Mucosa of descending colon (tissue), 3 donors: Measurements from ENCODE around the gene MAPT. TPM values are rescaled to one million over a fixed set of nuclear protein-coding genes. Genes with fewer than 3 reads are reported as not detected.
A peak's percentile ranks its signal among the peaks of the same experiment; 100 is the strongest.

ENCODE experiments used
- ATAC-seq: fragments of 200-7000 bp; cut with Tn5 transposase; one replicate; pipeline ENCODE4 v1.9.1; 2020; ENCODE audit warnings: mild to moderate bottlenecking, moderate library complexity
- DNase-seq, 3 donors: peaks; one replicate each; pipeline ENCODE4 v3.0.0-alpha.2; 2020
- H3K36me3 ChIP-seq: fragments of 200-600 bp; one replicate; pipeline ENCODE4 v1.8.0; 2021; ENCODE audit warnings: low read depth, mild to moderate bottlenecking
- H3K4me1 ChIP-seq: fragments of 200-600 bp; one replicate; pipeline ENCODE4 v1.8.0; 2021; ENCODE audit warnings: low read depth, mild to moderate bottlenecking
- H3K4me3 ChIP-seq: fragments of 200-600 bp; one replicate; pipeline ENCODE4 v1.8.0; 2021; ENCODE audit warnings: mild to moderate bottlenecking
- H3K9me3 ChIP-seq: fragments of 200-600 bp; one replicate; pipeline ENCODE4 v1.8.0; 2021; ENCODE audit warnings: mild to moderate bottlenecking
- intact Hi-C, 2 donors: fragments of 100-400 bp; cut with DNase I in 1 of 2; cut with micrococcal nuclease in 1 of 2; formaldehyde crosslinking; loops; one replicate each; pipeline versions ENCODE4 v1.11.0 to v1.11.1; 2022; cut with DNase I, micrococcal nuclease
- total RNA-seq, 3 donors: library from RNA; stranded (reverse); fragmentation: NEBNext Ultra II Directional in 2 of 3; extraction: Animal tissue kit (Norgen Biotek cat#: 25700) in 2 of 3; gene quantifications; one replicate each; pipeline versions ENCODE4 v1.2.1 to v1.2.4, GENCODE V29; 2021 to 2023
- TF ChIP-seq, protein P1 (sequence below): fragments of 200-600 bp; IDR thresholded peaks from one replicate; pipeline ENCODE4 v1.8.0; 2022; ENCODE audit warnings: antibody characterized with exemption, mild to moderate bottlenecking
- donor health status: DM: no; HTN: no; CAD: no; lungs with moderate emphysema.
- donor health status: DM: no; HTN: no; CAD: no.
- donor health status: DM: no; HTN: yes; CAD: no.

The MAPT gene
- total RNA-seq, 3 donors from 2014 or later, result 0.72 to 61.5 (median 1.4) TPM

DNA sequence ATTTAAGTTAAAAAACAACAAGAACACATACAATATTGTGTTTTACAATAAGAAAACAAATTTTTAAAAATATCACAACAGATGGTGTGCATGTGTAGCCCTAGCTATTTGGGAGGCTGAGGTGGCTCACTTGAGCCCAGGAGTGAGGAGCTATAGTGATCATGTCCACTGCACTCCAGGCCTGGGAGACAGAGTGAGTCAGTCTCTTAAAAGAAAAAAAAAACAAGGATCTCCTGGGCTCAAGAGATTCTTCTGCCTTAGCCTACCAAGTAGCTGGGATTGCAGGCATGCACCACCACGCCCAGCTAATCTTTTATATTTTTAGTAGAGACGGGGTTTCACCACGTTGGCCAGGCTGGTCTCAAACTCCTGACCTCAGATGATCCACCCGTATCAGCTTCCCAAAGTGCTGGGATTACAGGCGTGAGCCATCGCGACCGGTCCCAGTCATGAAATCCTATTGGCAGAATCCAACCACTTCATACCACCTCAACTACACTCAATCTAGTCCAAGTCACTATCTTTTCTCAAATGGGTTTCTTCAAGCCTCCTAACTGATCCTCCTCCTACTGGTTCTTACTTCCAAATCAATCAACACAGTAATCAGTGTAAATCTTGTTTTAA is 159.7 kb downstream of the MAPT start:
- intact Hi-C loops, result no loop called here
- TF ChIP-seq, protein P1, sequence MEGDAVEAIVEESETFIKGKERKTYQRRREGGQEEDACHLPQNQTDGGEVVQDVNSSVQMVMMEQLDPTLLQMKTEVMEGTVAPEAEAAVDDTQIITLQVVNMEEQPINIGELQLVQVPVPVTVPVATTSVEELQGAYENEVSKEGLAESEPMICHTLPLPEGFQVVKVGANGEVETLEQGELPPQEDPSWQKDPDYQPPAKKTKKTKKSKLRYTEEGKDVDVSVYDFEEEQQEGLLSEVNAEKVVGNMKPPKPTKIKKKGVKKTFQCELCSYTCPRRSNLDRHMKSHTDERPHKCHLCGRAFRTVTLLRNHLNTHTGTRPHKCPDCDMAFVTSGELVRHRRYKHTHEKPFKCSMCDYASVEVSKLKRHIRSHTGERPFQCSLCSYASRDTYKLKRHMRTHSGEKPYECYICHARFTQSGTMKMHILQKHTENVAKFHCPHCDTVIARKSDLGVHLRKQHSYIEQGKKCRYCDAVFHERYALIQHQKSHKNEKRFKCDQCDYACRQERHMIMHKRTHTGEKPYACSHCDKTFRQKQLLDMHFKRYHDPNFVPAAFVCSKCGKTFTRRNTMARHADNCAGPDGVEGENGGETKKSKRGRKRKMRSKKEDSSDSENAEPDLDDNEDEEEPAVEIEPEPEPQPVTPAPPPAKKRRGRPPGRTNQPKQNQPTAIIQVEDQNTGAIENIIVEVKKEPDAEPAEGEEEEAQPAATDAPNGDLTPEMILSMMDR, result no peak
- Histone ChIP-seq H3K4me3 (no peak overlapping the region), H3K9me3 (no peaks in the 10 kb centered on the region), H3K36me3 (no peaks in the 10 kb centered on the region), H3K4me1 (no peaks in the 10 kb centered on the region)
- DNase-seq (no peak), ATAC-seq (no peak)

DNA sequence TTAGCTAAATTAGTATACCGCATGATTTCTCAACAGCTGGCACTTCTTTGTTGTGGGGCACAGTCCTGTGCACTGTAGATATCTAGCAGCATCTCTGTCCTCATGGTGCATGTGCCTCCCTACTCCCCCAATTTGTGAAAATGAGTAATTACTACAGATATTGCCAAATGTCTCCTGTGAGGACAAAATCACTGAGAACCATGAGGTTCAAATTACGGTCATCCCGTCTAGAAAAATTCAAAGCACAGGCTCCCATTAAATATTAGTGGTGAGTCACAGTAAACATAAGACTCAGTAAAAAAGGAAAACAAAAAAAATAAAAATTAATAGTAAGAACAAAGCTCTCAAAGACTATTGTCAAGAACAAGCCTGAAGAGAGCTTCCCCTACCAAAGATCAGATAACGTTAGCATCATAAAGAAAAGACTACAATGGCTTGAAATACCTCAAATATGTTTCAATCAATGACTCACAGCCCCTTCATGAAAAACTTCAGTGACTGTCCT is 162.5 kb downstream of the MAPT start:
- Histone ChIP-seq H3K4me1 (no peaks in the 10 kb centered on the region), H3K9me3 (no peaks in the 10 kb centered on the region), H3K36me3 (no peaks in the 10 kb centered on the region), H3K4me3 (no peak overlapping the region)
- TF ChIP-seq, protein P1, result no peak
- ATAC-seq (no peak), DNase-seq (no peak)
- intact Hi-C loops, result no loop called here

DNA sequence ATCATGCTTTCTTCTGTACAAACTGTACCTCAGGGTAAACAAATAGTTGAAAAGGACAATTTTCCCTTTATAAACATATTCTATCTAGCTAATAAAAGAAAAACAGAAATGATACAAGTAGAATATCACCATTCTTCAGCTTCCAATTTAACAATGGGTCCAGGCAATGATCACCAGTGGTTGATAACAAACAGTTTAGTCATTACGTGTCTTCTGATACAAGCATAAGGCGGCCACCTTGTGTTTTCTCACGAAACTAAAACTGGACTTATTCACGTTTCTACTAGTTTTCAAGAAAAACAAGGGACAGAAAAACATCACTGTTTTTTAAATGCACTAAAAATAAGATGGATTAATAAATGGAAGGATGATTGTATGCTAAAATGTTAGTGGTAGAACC is 163.0 kb downstream of the MAPT start:
- DNase-seq (no peak), ATAC-seq (no peak)
- no peaks in the 10 kb centered on the region for H3K36me3 ChIP-seq
- H3K9me3 ChIP-seq, result no peaks in the 10 kb centered on the region
- H3K4me3 ChIP-seq, result no peak overlapping the region
- TF ChIP-seq, protein P1, result no peak
- no peaks in the 10 kb centered on the region for H3K4me1 ChIP-seq
- intact Hi-C loops, result no loop called here

DNA sequence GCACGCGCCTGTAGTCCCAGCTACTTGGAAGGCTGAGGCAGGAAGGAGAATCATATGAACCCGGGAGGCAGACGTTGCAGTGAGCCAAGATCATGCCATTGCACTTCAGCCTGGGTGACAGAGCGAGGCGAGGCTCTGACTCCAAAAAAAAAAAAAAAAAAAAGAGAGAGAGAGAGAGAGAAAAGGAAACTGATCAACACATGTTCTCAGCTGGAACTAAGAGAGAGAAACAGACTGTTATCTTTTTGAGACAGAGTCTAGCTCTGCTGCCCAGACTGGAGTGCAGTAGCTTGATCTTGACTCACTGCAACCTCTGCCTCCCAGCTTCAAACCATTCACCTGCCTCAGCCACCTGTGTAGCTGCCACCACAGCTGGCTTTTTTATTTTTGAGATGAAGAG is 165.1 kb downstream of the MAPT start:
- TF ChIP-seq, protein P1, result no peak
- DNase-seq (no peak), ATAC-seq (no peak)
- intact Hi-C loops, result no loop called here
- H3K9me3 ChIP-seq, result no peaks in the 10 kb centered on the region
- H3K36me3 ChIP-seq, result no peaks in the 10 kb centered on the region
- H3K4me3 ChIP-seq, result no peak overlapping the region
- no peaks in the 10 kb centered on the region for H3K4me1 ChIP-seq

DNA sequence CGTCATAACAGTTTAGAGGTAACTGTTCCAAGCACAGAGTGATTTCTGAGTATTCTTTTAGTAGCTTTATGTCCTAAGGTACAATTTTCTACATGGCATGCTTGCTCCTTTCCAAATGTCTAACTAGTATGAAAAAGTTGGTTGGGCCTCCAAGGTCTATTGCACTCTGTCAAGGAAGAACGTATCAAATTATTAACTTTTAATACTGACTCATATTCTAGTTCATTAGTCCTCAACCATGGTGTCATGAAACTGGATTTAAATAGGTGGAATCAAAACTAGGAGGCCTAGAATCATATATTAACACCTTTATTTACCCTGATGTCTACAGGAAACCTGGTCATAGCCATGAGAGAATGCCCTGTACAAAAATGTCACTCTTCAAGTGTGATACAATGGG is 166.1 kb downstream of the MAPT start:
- Histone ChIP-seq H3K9me3 (no peaks in the 10 kb centered on the region), H3K4me3 (no peak overlapping the region), H3K36me3 (no peaks in the 10 kb centered on the region), H3K4me1 (no peaks in the 10 kb centered on the region)
- intact Hi-C loops, result no loop called here
- DNase-seq (no peak), ATAC-seq (no peak)
- TF ChIP-seq, protein P1, result no peak

DNA sequence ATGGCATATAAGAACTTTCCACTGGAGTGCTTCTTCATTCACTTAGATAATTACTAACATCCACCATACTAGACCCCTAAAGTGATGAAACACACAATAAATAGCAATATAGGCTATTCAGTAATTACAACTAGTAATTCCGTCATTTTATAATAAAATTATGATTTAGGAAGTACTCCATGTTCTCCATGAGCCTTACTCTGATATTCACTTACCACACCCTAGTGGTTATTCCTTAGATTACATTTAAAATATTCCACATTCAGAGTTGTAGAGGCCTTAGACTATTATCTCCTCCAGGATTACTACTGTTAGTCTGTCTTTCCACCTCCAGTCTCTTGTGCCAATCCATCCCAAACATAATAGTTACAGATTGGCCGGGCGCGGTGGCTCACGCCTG is 167.1 kb downstream of the MAPT start:
- DNase-seq (no peak), ATAC-seq (peak; percentile 70)
- H3K9me3 ChIP-seq, result no peaks in the 10 kb centered on the region
- intact Hi-C loops, result no loop called here
- H3K36me3 ChIP-seq, result no peaks in the 10 kb centered on the region
- H3K4me3 ChIP-seq, result no peak overlapping the region
- no peaks in the 10 kb centered on the region for H3K4me1 ChIP-seq
- TF ChIP-seq, protein P1, result no peak
